ENCODE results near the gene LRBA.

- TF ChIP-seq, protein P1, sequence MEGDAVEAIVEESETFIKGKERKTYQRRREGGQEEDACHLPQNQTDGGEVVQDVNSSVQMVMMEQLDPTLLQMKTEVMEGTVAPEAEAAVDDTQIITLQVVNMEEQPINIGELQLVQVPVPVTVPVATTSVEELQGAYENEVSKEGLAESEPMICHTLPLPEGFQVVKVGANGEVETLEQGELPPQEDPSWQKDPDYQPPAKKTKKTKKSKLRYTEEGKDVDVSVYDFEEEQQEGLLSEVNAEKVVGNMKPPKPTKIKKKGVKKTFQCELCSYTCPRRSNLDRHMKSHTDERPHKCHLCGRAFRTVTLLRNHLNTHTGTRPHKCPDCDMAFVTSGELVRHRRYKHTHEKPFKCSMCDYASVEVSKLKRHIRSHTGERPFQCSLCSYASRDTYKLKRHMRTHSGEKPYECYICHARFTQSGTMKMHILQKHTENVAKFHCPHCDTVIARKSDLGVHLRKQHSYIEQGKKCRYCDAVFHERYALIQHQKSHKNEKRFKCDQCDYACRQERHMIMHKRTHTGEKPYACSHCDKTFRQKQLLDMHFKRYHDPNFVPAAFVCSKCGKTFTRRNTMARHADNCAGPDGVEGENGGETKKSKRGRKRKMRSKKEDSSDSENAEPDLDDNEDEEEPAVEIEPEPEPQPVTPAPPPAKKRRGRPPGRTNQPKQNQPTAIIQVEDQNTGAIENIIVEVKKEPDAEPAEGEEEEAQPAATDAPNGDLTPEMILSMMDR (IDR thresholded peaks at IDR 0.05; ENCODE audit: low read length), result no peak
- no peak for TF ChIP-seq EZH2 (IDR thresholded peaks at IDR 0.05; ENCODE audit: borderline replicate concordance, low read length)
These were observed 619 bp upstream of the LRBA start for GRCh38 chr4:151015459-151016347.

Data from OCI-LY1 (cell line).